Measurements from ENCODE around the gene AGAP3. TPM values are rescaled to one million over a fixed set of nuclear protein-coding genes. Genes with fewer than 3 reads are reported as not detected.
A peak's percentile ranks its signal among the peaks of the same experiment; 100 is the strongest.

The AGAP3 gene
- total RNA-seq, 1 experiment from 2014 or later = 126 TPM

GRCh38 chr7:151082141-151083070 is 3.9 kb upstream of the AGAP3 start:
- no TSS peak for BruUV-seq (replicated peaks)
- peak overlapping the region; percentile 94 for H3K4me2 ChIP-seq (ENCODE audit: low read length)
- peak overlapping the region; percentile 100 for H3K9ac ChIP-seq (ENCODE audit: low read length)
- H2AFZ ChIP-seq (ENCODE audit: low read depth, low read length, poor library complexity, severe bottlenecking) = no peak overlapping the region
- H3K36me3 ChIP-seq (ENCODE audit: control insufficient read depth in 1 of 2, insufficient read depth in 2 of 2, low read length in 2 of 2) = no peaks in the 10 kb centered on the region
- H3K4me3 ChIP-seq (replicated peaks in 1 of 2; ENCODE audit: low read depth in 1 of 2, low read length in 2 of 2) = peak overlapping the region; percentile 90 to 94
- H3K79me2 ChIP-seq (ENCODE audit: insufficient read depth, low read length) = peaks cover 48% of the 10 kb centered on the region
- ChIA-PET CTCF (interaction anchor here (0.9 kb wide), 1 partner anchor 73 kb away, joined by 3 read pairs; no protein-coding TSS in a partner anchor), RAD21 (ENCODE audit: low non-redundant PET in 1 of 2, low total read pairs in 2 of 2, uncharacterized antibody in 2 of 2, unreplicated experiment in 2 of 2) (interaction anchor here in 1 of 2 experiments (0.7 kb wide), 1 partner anchor 116 kb away, joined by 3 read pairs; no protein-coding TSS in a partner anchor), POLR2A (interaction anchor here (1.0 to 2.5 kb wide), 2 partner anchors 20 to 21 kb away, joined by 3 to 11 read pairs; no protein-coding TSS in a partner anchor)
- no peaks in the 10 kb centered on the region for H3K9me3 ChIP-seq (ENCODE audit: control insufficient read depth in 1 of 2, insufficient read depth in 1 of 2, low read depth in 1 of 2, low read length in 2 of 2)
- peaks cover 33 to 59% of the 10 kb centered on the region in 2 experiments for H3K4me1 ChIP-seq (ENCODE audit: control insufficient read depth in 1 of 2, insufficient read depth in 2 of 2, low read length in 2 of 2)
- no peaks in the 10 kb centered on the region for H3K9me2 ChIP-seq (ENCODE audit: insufficient read depth)
- ATAC-seq (no peak), DNase-seq (ENCODE audit: low read depth, low spot score) (no peak)
- TF ChIP-seq POLR2AphosphoS5 (IDR thresholded peaks at IDR 0.05; ENCODE audit: low read depth, low read length) (no peak), ELF1 (IDR thresholded peaks at IDR 0.05; ENCODE audit: borderline replicate concordance, low read depth) (no peak), JUND (IDR thresholded peaks at IDR 0.05) (no peak), EZH2 (IDR thresholded peaks at IDR 0.05) (no peak), SIN3A (IDR thresholded peaks at IDR 0.05; ENCODE audit: low read depth) (no peak), ATF3 (IDR thresholded peaks at IDR 0.05) (no peak), REST (IDR thresholded peaks at IDR 0.05; ENCODE audit: low read depth) (no peak), TCF7L2 (IDR thresholded peaks at IDR 0.05; ENCODE audit: borderline replicate concordance, extremely low read depth, insufficient read depth, insufficient read length) (no peak), RAD21 (IDR thresholded peaks at IDR 0.05; ENCODE audit: low read depth) (no peak), FOSL1 (IDR thresholded peaks at IDR 0.05; ENCODE audit: low read depth) (no peak), YY1 (IDR thresholded peaks at IDR 0.05; ENCODE audit: extremely low read depth, insufficient replicate concordance, low read depth, low read length) (no peak), SP1 (IDR thresholded peaks at IDR 0.05; ENCODE audit: low read depth) (no peak), CBX3 (IDR thresholded peaks at IDR 0.05; ENCODE audit: low read depth) (no peak), ZNF274 (IDR thresholded peaks at IDR 0.05; ENCODE audit: low read depth, low read length) (no peak), ZFX (IDR thresholded peaks at IDR 0.05) (no peak), EZH2phosphoT487 (IDR thresholded peaks at IDR 0.05; ENCODE audit: borderline replicate concordance) (no peak), EGR1 (IDR thresholded peaks at IDR 0.05; ENCODE audit: low read depth) (no peak), CEBPB (IDR thresholded peaks at IDR 0.05; ENCODE audit: low read depth) (no peak)
- no peaks in the 10 kb centered on the region for H3K27me3 ChIP-seq (ENCODE audit: insufficient read depth, low read length)
- no peaks in the 10 kb centered on the region for H4K20me1 ChIP-seq (ENCODE audit: insufficient read depth)
- peak overlapping the region; percentile 94 for H3K27ac ChIP-seq (ENCODE audit: low read depth, low read length)
- intact Hi-C loops (cut with micrococcal nuclease) = loop anchor here (1.0 kb wide), 1 partner anchor 20 kb away; no protein-coding TSS in a partner anchor
